Stimulated activated CD8-positive, alpha-beta memory T cell treated with anti-CD3 and anti-CD28 coated beads, Interleukin-4, amount 100 ng/mL, for 24 hours (primary cell): ENCODE results near the gene UGT1A4.
"Not testable (repeated sequence)": the region's sequence is repeated elsewhere in the genome, so short reads cannot be mapped to it uniquely, and the experiment has no call there.

Experiments used
- DNase-seq: peaks from one replicate; pipeline ENCODE4 v3.0.0-alpha.2; 2020; ENCODE audit warnings: low read depth

Gene UGT1A4

DNA sequence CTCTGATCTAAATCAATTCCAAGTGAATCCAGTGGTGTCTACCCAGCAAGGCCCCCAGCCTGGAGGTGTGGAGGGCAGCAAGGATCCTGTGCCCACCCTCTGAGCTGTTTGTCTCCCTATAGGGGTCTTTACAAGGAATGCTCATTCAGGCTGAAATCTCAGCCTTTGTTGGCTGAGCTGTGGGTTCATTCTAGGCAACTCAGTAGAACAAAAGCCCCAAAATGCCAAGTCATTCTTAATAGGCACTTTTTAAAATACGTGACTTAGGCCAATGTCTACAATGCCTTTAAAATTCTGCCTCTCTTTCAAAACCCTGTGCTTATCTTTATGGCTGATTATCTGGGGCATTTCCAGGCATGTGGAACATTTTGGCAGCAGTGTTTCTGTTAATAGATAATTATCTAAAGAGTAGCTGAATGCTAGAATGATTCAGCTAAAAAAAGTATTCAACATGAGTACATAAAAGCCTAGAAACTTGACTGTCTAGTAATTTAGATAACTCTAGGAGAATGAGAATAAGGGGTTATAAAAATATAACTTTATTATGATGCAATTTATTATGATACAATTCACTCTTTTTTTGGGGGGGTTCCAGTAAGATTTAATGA is 18.4 kb upstream of the UGT1A4 start:
- no peak for DNase-seq

GRCh38 chr2:233700842-233701241 is 17.7 kb upstream of the UGT1A4 start:
- not testable (repeated sequence) for DNase-seq

DNA sequence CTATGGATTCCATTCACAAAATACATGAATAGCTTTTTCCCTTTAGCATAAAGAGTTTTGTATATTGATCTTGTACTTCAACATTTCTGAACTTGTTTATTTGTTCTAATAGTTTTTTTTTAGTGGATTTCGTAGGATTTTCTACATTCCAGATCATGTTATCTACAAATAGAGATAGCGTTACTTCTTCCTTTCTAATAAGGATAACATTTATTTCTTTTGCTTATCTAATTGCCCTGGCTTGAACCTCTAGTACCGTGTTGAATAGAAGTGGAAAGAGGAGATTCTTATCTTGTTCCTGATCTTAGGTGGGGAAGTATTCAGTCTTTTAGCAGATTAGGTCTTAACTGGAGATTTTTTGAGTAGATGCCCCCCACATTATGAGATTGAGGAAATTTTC is 16.3 kb upstream of the UGT1A4 start:
- no peak for DNase-seq

- no peak for DNase-seq
These were observed 12.5 kb upstream of the UGT1A4 start for GRCh38 chr2:233705911-233706506.

- no peak for DNase-seq
These were observed 11.8 kb upstream of the UGT1A4 start for GRCh38 chr2:233706720-233707119.

DNA sequence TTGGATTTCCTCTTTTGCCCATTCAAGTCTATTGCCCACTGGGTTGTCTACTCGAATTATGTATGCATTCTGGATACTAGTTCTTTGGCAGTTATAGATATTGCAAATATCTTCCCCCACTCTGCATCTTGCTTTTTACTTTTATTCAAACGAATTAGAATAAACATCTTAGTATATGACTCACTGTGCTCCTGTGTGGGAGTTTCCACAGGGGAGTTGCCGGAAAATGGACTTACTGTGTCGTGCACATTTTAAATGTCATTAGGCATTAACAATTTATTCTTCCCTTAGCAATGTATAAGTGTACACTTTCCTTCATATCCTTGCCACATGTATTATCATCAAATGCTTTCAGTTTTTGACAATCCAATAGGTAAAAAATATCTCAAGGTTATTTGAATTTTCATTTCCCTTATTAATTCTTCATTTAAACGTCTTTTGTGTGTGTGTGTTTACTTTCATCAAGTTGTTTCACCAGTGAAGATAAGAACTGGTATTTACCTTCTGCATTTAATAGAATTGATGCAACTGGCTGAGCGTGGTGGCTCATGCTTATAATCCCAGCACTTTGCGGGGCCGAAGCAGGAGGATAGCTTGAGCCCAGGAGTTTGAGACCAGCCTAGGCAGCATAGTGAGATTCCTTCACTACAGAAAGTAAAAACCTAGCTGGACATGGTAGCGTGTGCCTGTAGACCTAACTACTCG is 10.4 kb upstream of the UGT1A4 start:
- DNase-seq: no peak

- no peak for DNase-seq
These were observed 9.6 kb upstream of the UGT1A4 start for GRCh38 chr2:233708942-233709341.

DNA sequence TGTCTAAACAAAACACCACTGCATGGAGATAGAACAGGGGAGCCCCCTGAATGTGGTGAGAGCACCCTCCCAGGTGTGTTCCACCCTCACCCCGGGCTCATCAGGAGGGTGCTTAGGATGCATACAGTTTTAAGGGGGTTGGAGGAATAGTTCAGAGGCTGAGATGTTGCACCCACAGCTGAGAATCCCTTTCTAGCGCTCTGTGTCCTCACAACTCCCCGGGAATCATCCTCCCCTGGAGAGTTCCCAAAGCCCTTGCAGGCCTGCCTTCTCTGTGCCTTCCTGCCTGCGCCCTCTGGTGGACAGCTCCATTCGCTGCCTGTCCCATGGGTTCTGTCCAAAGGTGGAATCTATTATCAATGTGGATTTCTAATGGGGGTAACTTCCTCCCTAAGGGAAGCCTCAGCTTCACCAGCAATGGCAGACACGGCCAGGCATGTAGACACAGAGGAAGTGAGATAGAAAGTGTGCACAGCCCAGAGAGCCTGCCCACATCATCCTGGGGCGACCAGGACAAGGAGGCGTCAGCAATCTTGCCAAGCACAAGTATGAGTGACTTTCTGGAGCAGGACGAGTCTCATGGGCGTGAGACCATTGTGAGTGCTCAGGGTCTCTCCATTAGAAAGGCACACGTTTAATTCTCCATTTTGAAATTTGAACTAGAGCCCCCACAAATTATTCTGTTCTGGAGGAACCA is 7.1 kb upstream of the UGT1A4 start:
- peak; percentile 48 for DNase-seq

DNA sequence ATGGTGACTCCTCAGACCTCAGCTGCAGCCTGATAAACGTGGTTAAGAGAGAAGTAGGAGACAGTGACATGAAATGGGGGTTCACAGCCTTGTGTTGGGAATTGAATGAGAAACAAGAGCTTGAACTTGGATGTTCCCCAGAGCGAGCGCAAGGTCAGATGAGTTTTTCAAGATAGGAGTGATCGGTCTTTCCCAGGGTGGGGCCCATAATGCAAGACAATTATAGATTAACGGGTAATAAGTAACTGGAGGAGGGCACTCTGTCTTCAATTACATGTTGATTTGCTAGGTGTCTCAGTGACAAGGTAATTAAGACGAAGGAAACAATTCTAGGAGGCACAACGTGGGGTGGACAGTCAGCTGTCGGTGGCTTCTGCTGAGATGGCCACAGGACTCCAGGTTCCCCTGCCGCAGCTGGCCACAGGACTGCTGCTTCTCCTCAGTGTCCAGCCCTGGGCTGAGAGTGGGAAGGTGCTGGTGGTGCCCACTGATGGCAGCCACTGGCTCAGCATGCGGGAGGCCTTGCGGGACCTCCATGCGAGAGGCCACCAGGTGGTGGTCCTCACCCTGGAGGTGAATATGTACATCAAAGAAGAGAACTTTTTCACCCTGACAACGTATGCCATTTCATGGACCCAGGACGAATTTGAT is 5.8 kb upstream of the UGT1A4 start, which contains the start of gene UGT1A5:
Gene UGT1A5 (plus strand): TSS at position 297 of the 651 bp plus-strand sequence. CDS start 85 bp downstream, at position 382.
- no peak for DNase-seq

GRCh38 chr2:233713262-233713615 is 5.3 kb upstream of the UGT1A4 start:
- DNase-seq: no peak

GRCh38 chr2:233714121-233714520 is 4.4 kb upstream of the UGT1A4 start:
- DNase-seq: no peak

GRCh38 chr2:233728723-233729301 is 10.3 kb downstream of the UGT1A4 start, which contains the start of gene UGT1A3:
UGT1A3 (plus strand) TSS chr2:233729042; CDS start chr2:233729127, 85 bp downstream.
- DNase-seq: no peak

DNA sequence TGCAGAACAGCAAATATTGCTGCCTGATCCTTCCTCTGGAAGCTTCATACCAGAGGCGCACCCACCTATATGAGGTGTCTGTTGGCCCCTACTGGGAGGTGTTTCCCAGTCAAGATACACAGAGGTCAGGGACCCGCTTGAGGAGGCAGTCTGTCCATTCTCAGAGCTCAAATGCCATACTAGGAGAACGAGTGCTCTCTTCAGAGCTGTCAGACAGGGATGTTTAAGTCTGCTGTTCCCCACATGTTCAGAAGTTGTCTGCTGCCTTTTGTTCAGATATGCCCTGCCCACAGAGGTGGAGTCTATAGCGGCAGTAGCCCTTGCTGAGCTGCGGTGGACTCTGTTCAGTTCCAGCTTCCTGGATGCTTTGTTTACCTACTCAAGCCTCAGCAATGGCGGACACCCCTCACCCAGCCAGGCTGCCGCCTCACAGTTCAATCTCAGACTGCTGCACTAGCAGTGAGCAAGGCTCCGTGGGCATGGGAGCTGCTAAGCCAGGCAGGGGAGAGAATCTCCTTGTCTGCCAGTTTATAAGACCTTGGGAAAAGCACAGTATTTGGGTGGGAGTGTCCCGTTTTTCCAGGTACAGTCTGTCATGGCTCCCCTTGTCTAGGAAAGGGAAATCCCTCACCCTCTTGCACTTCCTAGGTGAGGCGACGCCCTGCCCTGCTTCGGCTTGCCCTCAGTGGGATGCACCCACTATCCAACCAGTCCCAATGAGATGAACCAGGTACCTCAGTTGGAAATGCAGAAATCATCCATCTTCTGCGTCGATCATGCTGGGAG is 18.5 kb downstream of the UGT1A4 start:
- DNase-seq: not testable (repeated sequence)

GRCh38 chr2:233740870-233741269 is 22.3 kb downstream of the UGT1A4 start:
- no peak for DNase-seq

- no peak for DNase-seq
These were observed 25.1 kb downstream of the UGT1A4 start for GRCh38 chr2:233743464-233744259.

- DNase-seq: no peak
These were observed 26.7 kb downstream of the UGT1A4 start for GRCh38 chr2:233745073-233745755.

- not testable (repeated sequence) for DNase-seq
These were observed 27.3 kb downstream of the UGT1A4 start for GRCh38 chr2:233745838-233746237.

DNA sequence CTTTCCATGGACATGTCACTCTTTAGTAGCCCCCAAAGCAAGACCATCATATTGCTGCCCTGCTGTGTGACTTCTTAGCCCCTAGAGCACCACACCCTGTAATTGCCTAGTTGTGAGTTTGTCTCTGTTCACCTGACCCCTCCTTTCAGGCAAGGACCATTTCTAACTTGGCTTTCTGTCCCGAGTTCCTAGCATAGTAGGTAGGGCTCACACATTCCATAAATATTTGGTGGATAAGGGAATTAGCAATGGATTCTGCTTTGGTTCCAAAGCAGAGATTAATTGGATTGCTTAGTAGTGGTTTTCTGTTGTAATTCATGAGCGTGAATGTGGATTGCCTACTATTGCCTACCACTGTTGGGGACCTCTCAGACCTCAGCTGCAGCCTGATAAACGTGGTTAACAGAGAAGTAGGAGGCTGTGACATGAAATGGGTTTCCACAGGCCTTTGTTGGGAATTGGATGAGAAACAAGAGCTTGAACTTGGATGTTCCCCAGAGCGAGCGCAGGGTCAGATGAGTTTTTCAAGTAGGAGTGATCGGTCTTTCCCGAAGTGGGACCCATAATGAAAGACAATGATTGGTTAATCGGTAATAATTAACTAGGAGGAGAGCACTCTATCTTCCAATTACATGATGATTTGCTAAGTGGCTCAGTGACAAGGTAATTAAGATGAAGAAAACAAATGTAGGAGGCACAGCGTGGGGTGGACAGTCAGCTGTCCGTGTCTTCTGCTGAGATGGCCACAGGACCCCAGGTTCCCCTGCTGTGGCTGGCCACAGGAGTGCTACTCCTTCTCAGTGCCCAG is 28.1 kb downstream of the UGT1A4 start:
- DNase-seq: no peak

DNA sequence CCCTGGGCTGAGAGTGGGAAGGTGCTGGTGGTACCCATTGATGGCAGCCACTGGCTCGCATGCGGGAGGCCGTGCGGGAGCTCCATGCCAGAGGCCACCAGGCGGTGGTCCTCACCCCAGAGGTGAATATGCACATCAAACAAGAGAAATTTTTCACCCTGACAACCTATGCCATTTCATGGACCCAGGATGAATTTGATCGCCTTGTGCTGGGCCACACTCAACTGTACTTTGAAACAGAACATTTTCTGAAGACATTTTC is 28.7 kb downstream of the UGT1A4 start:
- no peak for DNase-seq
